Lung (tissue), 16 donors: ENCODE data around the gene ESR1. TPM values are rescaled to one million over a fixed set of nuclear protein-coding genes. Genes with fewer than 3 reads are reported as not detected.

ENCODE experiments used
- ATAC-seq: fragments of 200-7000 bp; cut with Tn5 transposase; one replicate; pipeline ENCODE4 v1.9.1; 2020; ENCODE audit warnings: moderate number of reproducible peaks; ENCODE audit not compliant: insufficient read depth, low FRiP score
- DNase-seq, 3 donors: peaks; one replicate each; pipeline ENCODE4 v3.0.0-alpha.2; 2013 to 2017
- H3K27ac ChIP-seq, 2 donors: one replicate each; pipeline ENCODE4 v1.5.1; 2013; ENCODE audit warnings: mild to moderate bottlenecking in 2 of 2, moderate library complexity in 2 of 2, control low read depth in 1 of 2, inconsistent platforms in 1 of 2, low read depth in 1 of 2, low read length in 1 of 2
- H3K27me3 ChIP-seq, 3 donors: one replicate each; pipeline ENCODE4 v1.5.1; 2013; ENCODE audit warnings: low read length in 2 of 3; ENCODE audit not compliant: control insufficient read depth in 3 of 3, insufficient read depth in 3 of 3
- H3K36me3 ChIP-seq, 4 donors: one replicate each; pipeline ENCODE4 v1.5.1; 2013; ENCODE audit warnings: low read length in 4 of 4, mild to moderate bottlenecking in 1 of 4, moderate library complexity in 1 of 4; ENCODE audit not compliant: control insufficient read depth in 4 of 4, insufficient read depth in 4 of 4
- H3K4me1 ChIP-seq, 5 donors: one replicate each; pipeline ENCODE4 v1.5.1; 2013; ENCODE audit warnings: low read length in 5 of 5, mild to moderate bottlenecking in 2 of 5, moderate library complexity in 1 of 5; ENCODE audit not compliant: control insufficient read depth in 5 of 5, insufficient read depth in 5 of 5
- H3K4me3 ChIP-seq: one replicate; pipeline ENCODE4 v1.5.1; 2013; ENCODE audit warnings: mild to moderate bottlenecking, control low read depth, moderate library complexity
- H3K9ac ChIP-seq, 2 donors: one replicate each; pipeline ENCODE4 v1.5.1; 2013; ENCODE audit warnings: low read length in 2 of 2, control low read depth in 1 of 2; ENCODE audit not compliant: insufficient read depth in 1 of 2
- H3K9me3 ChIP-seq, 4 donors: one replicate each; pipeline ENCODE4 v1.5.1; 2013; ENCODE audit warnings: low read length in 3 of 4, mild to moderate bottlenecking in 1 of 4, moderate library complexity in 1 of 4; ENCODE audit not compliant: control insufficient read depth in 4 of 4, insufficient read depth in 3 of 4
- CTCF ChIP-seq: IDR thresholded peaks from 2 replicates; pipeline ENCODE4 v1.5.1; 2012; ENCODE audit warnings: mild to moderate bottlenecking; ENCODE audit errors: control extremely low read depth, extremely low read depth
- WGBS, 2 donors: extraction: QIAGEN DNeasy Blood & Tissue Kit; methylation state at CpG; one replicate each; pipeline ENCODE4 v1.1.7; 2013; 5-methylcytosine and 5-hydroxymethylcytosine counted together
- long read RNA-seq, 5 donors: transcript quantifications; one replicate each; lab custom pipeline, GENCODE V29; 2026
- polyA plus RNA-seq, 2 donors: library from polyadenylated mRNA; stranded (reverse); fragments of 200-250 nt; gene quantifications; one replicate each; pipeline ENCODE4 v1.2.1, GENCODE V29; 2013
- total RNA-seq, 2 donors: library from RNA; depleted of rRNA in 1 of 2; stranded (reverse); fragments of >200 nt in 1 of 2; gene quantifications; one replicate each; pipeline ENCODE4 v1.2.1, GENCODE V29; 2014 to 2021
- donor health status: control.
- donor health status: control.
- donor health status: Bipolar disorder and iron deficiency.
- donor health status: healthy.
- donor health status: DM: yes; HTN: yes; CAD: no.

ESR1 gene
- 1 to 10 TPM; 1.3 to 3.7 TPM for total RNA-seq
- polyA plus RNA-seq = under 1 TPM; 0.14 to 0.31 TPM
- long read RNA-seq, donor 1, partial matches to known transcripts = 29 of 29 reads
- long read RNA-seq, donor 1, other reads (novel, unspliced or antisense) = 0 of 29 reads
- long read RNA-seq, donor 2, partial matches to known transcripts = 5 of 5 reads
- long read RNA-seq, donor 2, other reads (novel, unspliced or antisense) = 0 of 5 reads
- long read RNA-seq, donor 3 = 0 reads
- long read RNA-seq, donor 4 = 0 reads
- long read RNA-seq, donor 5 = 0 reads

DNA sequence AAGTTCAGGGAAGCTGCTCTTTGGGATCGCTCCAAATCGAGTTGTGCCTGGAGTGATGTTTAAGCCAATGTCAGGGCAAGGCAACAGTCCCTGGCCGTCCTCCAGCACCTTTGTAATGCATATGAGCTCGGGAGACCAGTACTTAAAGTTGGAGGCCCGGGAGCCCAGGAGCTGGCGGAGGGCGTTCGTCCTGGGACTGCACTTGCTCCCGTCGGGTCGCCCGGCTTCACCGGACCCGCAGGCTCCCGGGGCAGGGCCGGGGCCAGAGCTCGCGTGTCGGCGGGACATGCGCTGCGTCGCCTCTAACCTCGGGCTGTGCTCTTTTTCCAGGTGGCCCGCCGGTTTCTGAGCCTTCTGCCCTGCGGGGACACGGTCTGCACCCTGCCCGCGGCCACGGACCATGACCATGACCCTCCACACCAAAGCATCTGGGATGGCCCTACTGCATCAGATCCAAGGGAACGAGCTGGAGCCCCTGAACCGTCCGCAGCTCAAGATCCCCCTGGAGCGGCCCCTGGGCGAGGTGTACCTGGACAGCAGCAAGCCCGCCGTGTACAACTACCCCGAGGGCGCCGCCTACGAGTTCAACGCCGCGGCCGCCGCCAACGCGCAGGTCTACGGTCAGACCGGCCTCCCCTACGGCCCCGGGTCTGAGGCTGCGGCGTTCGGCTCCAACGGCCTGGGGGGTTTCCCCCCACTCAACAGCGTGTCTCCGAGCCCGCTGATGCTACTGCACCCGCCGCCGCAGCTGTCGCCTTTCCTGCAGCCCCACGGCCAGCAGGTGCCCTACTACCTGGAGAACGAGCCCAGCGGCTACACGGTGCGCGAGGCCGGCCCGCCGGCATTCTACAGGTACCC, at the start of gene ESR1:
Gene ESR1 (plus strand): TSS at position 170 of the 858 bp plus-strand sequence. CDS start 231 bp downstream, at position 401.
- ATAC-seq = peak; percentile 12
- peak; percentile 16 to 45 (median 43) for DNase-seq
- Histone ChIP-seq H3K9me3 (peaks cover 0 to 2% (median 0%) of the 10 kb centered on the region in 4 donors), H3K9ac (no peak within 1 kb of the TSS), H3K4me3 (peak within 1 kb of the TSS; percentile 2), H3K4me1 (peaks cover 0 to 14% (median 9%) of the 10 kb centered on the region in 5 donors), H3K27ac (no peak within 1 kb of the TSS), H3K36me3 (no peaks in the 10 kb centered on the region), H3K27me3 (peaks cover 0 to 79% (median 69%) of the 10 kb centered on the region in 3 donors)
- WGBS, 2 donors = 2 to 3% methylated on average over 63 to 73 of the region's 73 CpGs
- TF ChIP-seq CTCF = no peak

- no peak for DNase-seq
- 89 to 92% methylated on average over 7 of the region's 7 CpGs for WGBS, 2 donors
- H3K27me3 ChIP-seq = no peaks in the 10 kb centered on the region
- no peak overlapping the region for H3K27ac ChIP-seq
- no peaks in the 10 kb centered on the region for H3K36me3 ChIP-seq
- H3K4me3 ChIP-seq = no peak overlapping the region
- H3K9ac ChIP-seq = no peak overlapping the region
- H3K9me3 ChIP-seq = no peaks in the 10 kb centered on the region
- peaks cover 0 to 5% (median 0%) of the 10 kb centered on the region in 5 donors for H3K4me1 ChIP-seq
- TF ChIP-seq CTCF = no peak
- no peak for ATAC-seq
Observed at GRCh38 chr6:151760486-151760885, 47.0 kb upstream of the ESR1 start.

- H3K36me3 ChIP-seq = no peaks in the 10 kb centered on the region
Observed at GRCh38 chr6:151761851-151762250, 45.6 kb upstream of the ESR1 start.

More at GRCh38 chr6:151761851-151762250, 45.6 kb upstream of the ESR1 start:
- Histone ChIP-seq H3K9ac (no peak overlapping the region), H3K27me3 (no peaks in the 10 kb centered on the region), H3K4me1 (peaks cover 0 to 5% (median 0%) of the 10 kb centered on the region in 5 donors), H3K4me3 (no peak overlapping the region), H3K27ac (no peak overlapping the region), H3K9me3 (no peaks in the 10 kb centered on the region)
- TF ChIP-seq CTCF = no peak
- 80 to 86% methylated on average over 4 of the region's 4 CpGs for WGBS, 2 donors
- no peak for ATAC-seq
- no peak for DNase-seq
